Ureter (tissue), 1 donor: Measurements from ENCODE around the gene KCNN2. TPM values are rescaled to one million over a fixed set of nuclear protein-coding genes. Genes with fewer than 3 reads are reported as not detected.

Experiments used
- DNase-seq: peaks from one replicate; pipeline ENCODE4 v3.0.0-alpha.2; 2020; ENCODE audit warnings: low spot score
- total RNA-seq: library from RNA; stranded (reverse); gene quantifications from one replicate; pipeline ENCODE4 v1.2.4, GENCODE V29; 2023
- donor health status: DM: yes; HTN: yes; CAD: no.

Gene KCNN2
- 2.1 TPM for total RNA-seq

- peak; percentile 84 for DNase-seq
Measured at GRCh38 chr5:114361724-114362196, at the start of gene KCNN2. KCNN2 (plus strand) TSS chr5:114362070; CDS start chr5:114362140, 70 bp downstream.

GRCh38 chr5:114312658-114313057 is 49.2 kb upstream of the KCNN2 start:
- no peak for DNase-seq

- DNase-seq, result no peak
Measured at GRCh38 chr5:114314061-114314460, 47.8 kb upstream of the KCNN2 start.

GRCh38 chr5:114316167-114316566 is 45.7 kb upstream of the KCNN2 start:
- DNase-seq, result no peak

GRCh38 chr5:114317751-114318150 is 44.1 kb upstream of the KCNN2 start:
- DNase-seq, result no peak

- DNase-seq, result no peak
Measured at GRCh38 chr5:114319236-114319635, 42.6 kb upstream of the KCNN2 start.

- DNase-seq, result no peak
Measured at GRCh38 chr5:114319821-114320220, 42.0 kb upstream of the KCNN2 start.

- DNase-seq, result no peak
Measured at GRCh38 chr5:114324282-114324681, 37.6 kb upstream of the KCNN2 start.

- no peak for DNase-seq
Measured at GRCh38 chr5:114325541-114325940, 36.3 kb upstream of the KCNN2 start.

GRCh38 chr5:114327474-114327873 is 34.4 kb upstream of the KCNN2 start:
- no peak for DNase-seq

- no peak for DNase-seq
Measured at GRCh38 chr5:114327987-114328386, 33.9 kb upstream of the KCNN2 start.

GRCh38 chr5:114330916-114331531 is 30.8 kb upstream of the KCNN2 start:
- DNase-seq, result no peak

GRCh38 chr5:114332493-114332892 is 29.4 kb upstream of the KCNN2 start:
- no peak for DNase-seq

- no peak for DNase-seq
Measured at GRCh38 chr5:114332925-114333324, 28.9 kb upstream of the KCNN2 start.

GRCh38 chr5:114335391-114335790 is 26.5 kb upstream of the KCNN2 start:
- no peak for DNase-seq

- no peak for DNase-seq
Measured at GRCh38 chr5:114339108-114339507, 22.8 kb upstream of the KCNN2 start.

GRCh38 chr5:114346181-114346580 is 15.7 kb upstream of the KCNN2 start:
- DNase-seq, result no peak

- no peak for DNase-seq
Measured at GRCh38 chr5:114355086-114355830, 6.6 kb upstream of the KCNN2 start.

GRCh38 chr5:114358329-114358728 is 3.5 kb upstream of the KCNN2 start:
- DNase-seq, result no peak

- no peak for DNase-seq
Measured at GRCh38 chr5:114360357-114360756, 1.5 kb upstream of the KCNN2 start.

- no peak for DNase-seq
Measured at GRCh38 chr5:114360816-114361723, 800 bp upstream of the KCNN2 start.
